HepG2 (cell line): Measurements from ENCODE around the gene BCLAF1. TPM values are rescaled to one million over a fixed set of nuclear protein-coding genes. Genes with fewer than 3 reads are reported as not detected.

Experiments used
- ATAC-seq: fragments of 200-7000 bp; cut with Tn5 transposase; 3 replicates; pipeline ENCODE4 v1.9.1; 2020; ENCODE audit warnings: mild to moderate bottlenecking, moderate library complexity
- BruUV-seq: library from RNA; stranded (reverse); fragments of 400-500 nt; replicated peaks from 2 replicates; lab custom pipeline; 2021; lab: Mats Ljungman, UMichigan
- CTCF ChIA-PET: fragments of 300-600 bp; formaldehyde crosslinking; extraction: SDS; loops from one replicate; lab custom pipeline; 2021; ENCODE audit warnings: low total read pairs, inconsistent platforms, low intra/inter-chr PET ratio; lab: Yijun Ruan, JAX
- POLR2A ChIA-PET: fragments of 350-600 bp; sonication (Branson Sonifier 250); formaldehyde crosslinking; loops from one replicate; lab custom pipeline; 2020; ENCODE audit warnings: antibody characterized with exemption, inconsistent platforms; lab: Yijun Ruan, JAX
- DNase-seq: peaks from one replicate; pipeline ENCODE4 v3.0.0-alpha.2; 2015; ENCODE audit warnings: low spot score
- FAIRE-seq: peaks from 3 replicates; lab custom pipeline; 2011; peaks lifted over from hg19 to GRCh38; lab: Jason Lieb, UNC
- H2AFZ ChIP-seq: one replicate; pipeline ENCODE4 v1.6.1; 2011; ENCODE audit warnings: low read length, inconsistent platforms
- H3K27ac ChIP-seq: fragments of 300-600 bp; 3 replicates; pipeline ENCODE4 v1.8.0; 2011; ENCODE audit warnings: mixed run types, mild to moderate bottlenecking, mixed read lengths, low read length, inconsistent platforms; ENCODE audit not compliant: insufficient read depth; ENCODE audit errors: extremely low read length
- H3K27me3 ChIP-seq, 2 experiments: fragments of 200-600 bp in 1 of 2; 2 replicates in 1 of 2; 3 replicates in 1 of 2; pipeline versions ENCODE4 v1.6.0 to v1.8.0; 2011; ENCODE audit warnings: low read length in 2 of 2, mild to moderate bottlenecking in 2 of 2, moderate library complexity in 2 of 2, inconsistent platforms in 1 of 2; ENCODE audit not compliant: insufficient read depth in 2 of 2, control insufficient read depth in 1 of 2
- H3K36me3 ChIP-seq, 2 experiments: fragments of 200-600 bp in 1 of 2; replicated peaks in 1 of 2; 2 replicates in 1 of 2; 3 replicates in 1 of 2; pipeline versions ENCODE4 v1.5.1 to v1.8.0; 2011; ENCODE audit warnings: low read length in 2 of 2, inconsistent platforms in 1 of 2; ENCODE audit not compliant: insufficient read depth in 2 of 2, control insufficient read depth in 1 of 2
- H3K4me1 ChIP-seq: 2 replicates; pipeline ENCODE4 v1.5.1; 2012; ENCODE audit warnings: low read length, inconsistent platforms; ENCODE audit not compliant: insufficient read depth
- H3K4me2 ChIP-seq: 2 replicates; pipeline ENCODE4 v1.6.0; 2011; ENCODE audit warnings: low read depth, low read length, inconsistent platforms
- H3K4me3 ChIP-seq, 3 experiments: fragments of 200-600 bp in 1 of 3; sonication (generic), shearing (Covaris generic) in 1 of 3; replicated peaks in 1 of 3; 2 replicates each; pipeline ENCODE4 v1.5.1; 2011 to 2016; ENCODE audit warnings: low read length in 3 of 3, inconsistent platforms in 2 of 3, low read depth in 2 of 3, mild to moderate bottlenecking in 2 of 3, control low read depth in 1 of 3, mixed read lengths in 1 of 3; ENCODE audit not compliant: insufficient read depth in 1 of 3
- H3K79me2 ChIP-seq: one replicate; pipeline ENCODE4 v1.6.1; 2011; ENCODE audit warnings: low read length, inconsistent platforms; ENCODE audit not compliant: insufficient read depth
- H3K9ac ChIP-seq: 2 replicates; pipeline ENCODE4 v1.6.0; 2011; ENCODE audit warnings: mild to moderate bottlenecking, low read depth, low read length, inconsistent platforms; ENCODE audit not compliant: insufficient read depth
- H3K9me3 ChIP-seq: 2 replicates; pipeline ENCODE4 v1.5.1; 2012; ENCODE audit warnings: mild to moderate bottlenecking, low read length
- H4K20me1 ChIP-seq: 2 replicates; pipeline ENCODE4 v1.6.0; 2011; ENCODE audit warnings: inconsistent platforms, mild to moderate bottlenecking, low read length, moderate library complexity; ENCODE audit not compliant: insufficient read depth
- AHR ChIP-seq: IDR thresholded peaks from 2 replicates; pipeline ENCODE4 v1.6.1; 2018; ENCODE audit warnings: missing genetic modification reagents, missing compliant biosample characterization
- ATF7 ChIP-seq, 2 experiments: fragments of 450-650 bp in 1 of 2; sonication (generic) in 1 of 2; formaldehyde crosslinking in 1 of 2; IDR thresholded peaks; 2 replicates each; pipeline versions ENCODE4 v1.4.0 to v1.6.1; 2016 to 2020; ENCODE audit warnings: antibody characterized with exemption in 1 of 2, mild to moderate bottlenecking in 1 of 2, missing genetic modification reagents in 1 of 2
- MYNN ChIP-seq: sonication (generic); formaldehyde crosslinking; IDR thresholded peaks from 2 replicates; pipeline ENCODE4 v1.4.0; 2020; ENCODE audit warnings: mild to moderate bottlenecking, low read depth, missing genetic modification reagents
- WIZ ChIP-seq: sonication (generic); formaldehyde crosslinking; IDR thresholded peaks from 2 replicates; pipeline ENCODE4 v1.5.1; 2020; ENCODE audit warnings: mild to moderate bottlenecking, missing genetic modification reagents
- ZFP36L1 ChIP-seq: sonication (generic); formaldehyde crosslinking; IDR thresholded peaks from 2 replicates; pipeline ENCODE4 v1.8.0; 2022; ENCODE audit warnings: mild to moderate bottlenecking, missing genetic modification reagents, moderate library complexity
- ZNF180 ChIP-seq: sonication (generic); formaldehyde crosslinking; IDR thresholded peaks from 2 replicates; pipeline ENCODE4 v1.4.0; 2020; ENCODE audit warnings: low read depth, missing genetic modification reagents, borderline replicate concordance
- ZNF737 ChIP-seq: sonication (generic); formaldehyde crosslinking; IDR thresholded peaks from 2 replicates; pipeline ENCODE4 v1.5.0; 2020; ENCODE audit warnings: missing genetic modification reagents, mild to moderate bottlenecking, borderline replicate concordance
- WGBS: methylation state at CpG from one replicate; pipeline ENCODE4 v1.1.6; 2017; ENCODE audit warnings: low lambda C conversion rate; 5-methylcytosine and 5-hydroxymethylcytosine counted together
- in situ Hi-C: cut with HindIII; loops from 2 replicates; pipeline ENCODE4 v1.10.0; 2017; ENCODE audit warnings: low pct_unique_long_range_greater_than_20kb; ENCODE audit not compliant: extremely low pct_ligation_motif_present
- intact Hi-C: fragments of 100-400 bp; cut with micrococcal nuclease; formaldehyde crosslinking; loops from one replicate; pipeline ENCODE4 v1.10.0; 2022; ENCODE audit not compliant: unreplicated experiment
- polyA plus RNA-seq, 8 experiments: library from polyadenylated mRNA; depleted of rRNA in 3 of 8; stranded (reverse) in 7 of 8; unstranded in 1 of 8; fragments of >200 nt; fragmentation: Illumina TruSeq in 4 of 8; extraction: Trizol in 4 of 8; gene quantifications; 2 replicates each; pipeline versions ENCODE4 v1.2.1 to v1.2.3, GENCODE V29; 2011 to 2016; ENCODE audit warnings: low read depth in 4 of 8, missing spikeins in 1 of 8, mixed read lengths in 1 of 8; ENCODE audit not compliant: insufficient read depth in 1 of 8
- total RNA-seq, 5 experiments: library from RNA; depleted of rRNA; stranded (reverse); fragments of >200 nt; fragmentation: Illumina TruSeq; extraction: Trizol; gene quantifications; 2 replicates each; pipeline ENCODE4 v1.2.3, GENCODE V29; 2016; ENCODE audit warnings: low read depth in 1 of 5

Gene BCLAF1
- total and polyA plus RNA-seq, 2 of the 13 experiments (the other 11 are each of a cell fraction or from before 2014, with no cell fraction given) = 55.3 to 292 TPM

- Histone ChIP-seq H4K20me1 (no peaks in the 10 kb centered on the region), H3K4me1 (peaks cover 7% of the 10 kb centered on the region), H3K9me3 (no peaks in the 10 kb centered on the region), H3K9ac (no peak overlapping the region), H3K27me3 (no peaks in the 10 kb centered on the region), H3K4me2 (no peak overlapping the region), H3K27ac (no peak overlapping the region), H3K4me3 (no peak overlapping the region), H3K36me3 (peaks cover 4 to 15% of the 10 kb centered on the region in 2 experiments; a peak in 4 of 5 replicates), H3K79me2 (peaks cover 4% of the 10 kb centered on the region), H2AFZ (no peak overlapping the region)
- 91% methylated on average over 5 of the region's 5 CpGs for WGBS
- POLR2A ChIA-PET = no interaction called here
- TF ChIP-seq WIZ (no peak), ATF7 (IDR thresholded peaks at IDR 0.05) (no peak), ATF7 (CRISPR knock-in tag; IDR thresholded peaks at IDR 0.05) (no peak), ZNF180 (CRISPR knock-in tag) (no peak), AHR (CRISPR knock-in tag) (no peak), MYNN (no peak), ZFP36L1 (CRISPR knock-in tag) (no peak), ZNF737 (CRISPR knock-in tag) (no peak)
- ATAC-seq (no peak), DNase-seq (no peak), FAIRE-seq (no peak)
- in situ Hi-C loops = no loop called here
- no TSS peak for BruUV-seq
- intact Hi-C loops = no loop called here
- CTCF ChIA-PET = no interaction called here
These were observed 45.5 kb downstream of the BCLAF1 start for GRCh38 chr6:136244061-136244616.
